GM19239 (cell line): ENCODE data around the gene ACAD10.

Source experiments
- DNase-seq: peaks from one replicate; pipeline ENCODE4 v3.0.0; 2011; ENCODE audit warnings: low spot score; ENCODE audit not compliant: insufficient read length
- FAIRE-seq: peaks from 2 replicates; lab custom pipeline; 2011; peaks lifted over from hg19 to GRCh38; lab: Jason Lieb, UNC

ACAD10 gene

GRCh38 chr12:111768159-111768895, 82.5 kb downstream of the ACAD10 start:
- DNase-seq (no peak), FAIRE-seq (no peak)

- DNase-seq, result no peak
- no peak for FAIRE-seq
Observed at GRCh38 chr12:111769599-111769998, 83.7 kb downstream of the ACAD10 start.

GRCh38 chr12:111773801-111774551, 88.1 kb downstream of the ACAD10 start:
- FAIRE-seq (peak; percentile 84), DNase-seq (no peak)

DNA sequence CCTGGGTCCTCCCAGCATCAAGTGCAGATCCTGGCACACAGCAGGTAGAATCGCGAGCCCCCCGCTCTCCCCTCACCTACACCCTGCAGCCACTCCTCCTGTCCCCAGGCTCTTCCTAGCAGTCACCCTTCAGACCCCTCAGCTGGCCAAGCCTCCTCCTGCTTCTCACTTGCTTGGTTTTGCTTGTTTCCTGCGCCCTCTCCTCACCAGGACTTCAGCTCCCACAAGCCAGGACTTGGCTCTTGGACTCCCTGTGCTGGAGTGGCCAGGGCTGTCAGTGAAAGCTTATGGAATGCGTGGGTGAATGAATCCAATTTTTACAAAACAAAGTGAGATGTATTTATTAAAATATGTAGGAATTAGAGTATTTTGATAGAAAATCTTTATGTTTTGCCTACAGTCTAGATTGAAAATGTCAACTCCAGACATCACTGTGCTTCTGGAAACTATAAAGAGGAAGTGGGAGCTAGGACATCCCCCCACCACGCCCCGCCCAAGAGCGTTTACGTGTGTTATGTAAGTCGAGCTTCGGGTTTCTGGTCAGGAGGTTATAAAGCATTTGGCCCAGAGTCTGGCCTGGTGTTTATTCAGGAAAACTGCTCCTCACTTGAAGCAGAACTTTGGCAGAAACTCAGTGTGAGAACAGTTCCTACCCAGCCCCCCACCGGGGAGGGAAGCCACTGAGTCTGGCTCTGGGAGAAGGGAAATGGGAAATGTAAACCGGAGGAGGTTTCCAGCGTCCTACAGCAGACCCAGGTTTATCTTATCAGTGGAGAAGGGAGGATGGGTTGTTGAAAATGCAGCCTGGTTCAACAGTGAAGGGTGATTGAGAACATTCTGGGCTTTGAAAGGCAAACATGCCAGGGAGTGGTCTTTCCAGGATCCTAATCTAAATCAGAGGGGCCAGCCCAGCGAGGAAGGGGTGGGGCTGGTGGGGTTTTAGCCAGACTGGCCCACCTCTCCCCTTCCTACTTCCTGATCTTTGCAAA, 89.6 kb downstream of the ACAD10 start:
- peak; percentile 48 for DNase-seq
- peak; percentile 82 for FAIRE-seq

- DNase-seq (no peak), FAIRE-seq (no peak)
Observed at GRCh38 chr12:111776836-111777344, 91.0 kb downstream of the ACAD10 start.

DNA sequence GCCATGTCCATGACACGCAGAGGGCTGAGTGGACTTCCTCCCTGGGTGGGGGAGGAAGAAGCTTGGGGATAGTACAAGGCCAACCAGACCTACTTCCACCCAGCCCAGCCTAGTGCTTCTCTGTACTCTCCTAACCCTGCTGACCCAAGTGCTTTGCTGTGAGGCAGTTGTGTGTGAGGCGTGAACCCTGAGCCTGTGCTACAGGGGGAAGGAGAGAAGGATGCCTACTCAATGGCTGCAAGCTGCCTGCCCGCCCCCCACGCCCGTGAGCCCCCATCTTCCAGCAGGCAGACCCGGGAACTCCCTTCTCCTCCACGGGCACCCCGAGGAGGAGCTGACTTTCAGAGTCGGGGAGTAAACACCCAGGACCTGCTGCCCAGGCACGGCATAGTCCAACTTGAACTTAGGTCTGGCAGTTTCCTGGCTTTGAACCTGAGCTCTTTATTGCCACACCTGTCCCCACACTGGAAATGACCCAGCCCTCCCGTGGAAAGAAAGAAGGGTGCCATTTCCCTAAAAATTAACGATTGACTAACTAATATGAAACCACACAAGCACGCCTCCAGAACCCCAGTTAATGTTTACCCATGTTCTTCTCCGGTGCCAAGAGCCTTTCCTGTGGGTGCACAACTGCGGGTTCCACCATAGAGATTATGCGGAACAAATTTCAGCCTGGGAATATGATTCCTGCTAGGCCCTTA, 91.6 kb downstream of the ACAD10 start:
- no peak for DNase-seq

DNA sequence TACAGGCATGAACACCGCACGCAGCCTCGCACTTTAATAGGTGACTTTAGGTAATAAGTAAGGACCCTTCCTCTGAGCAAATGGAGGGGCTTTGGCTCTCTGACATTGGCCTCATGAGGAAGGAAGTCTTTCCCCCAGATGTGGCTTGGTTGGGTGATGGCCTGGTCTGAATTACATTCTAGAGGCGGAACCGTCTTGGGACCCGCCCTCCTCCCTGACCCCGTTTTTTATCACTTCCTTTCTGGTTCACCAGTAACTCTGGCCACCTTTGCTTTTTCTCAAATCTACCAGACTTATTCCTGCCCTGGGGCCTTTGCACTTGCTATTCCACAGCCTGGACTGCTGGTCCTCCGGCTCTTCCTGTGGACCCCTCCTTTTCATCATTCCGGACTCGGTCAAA, 94.3 kb downstream of the ACAD10 start:
- DNase-seq, result no peak
- FAIRE-seq, result no peak

More for the DNA sequence above, 91.6 kb downstream of the ACAD10 start:
- FAIRE-seq, result peak; percentile 94

DNA sequence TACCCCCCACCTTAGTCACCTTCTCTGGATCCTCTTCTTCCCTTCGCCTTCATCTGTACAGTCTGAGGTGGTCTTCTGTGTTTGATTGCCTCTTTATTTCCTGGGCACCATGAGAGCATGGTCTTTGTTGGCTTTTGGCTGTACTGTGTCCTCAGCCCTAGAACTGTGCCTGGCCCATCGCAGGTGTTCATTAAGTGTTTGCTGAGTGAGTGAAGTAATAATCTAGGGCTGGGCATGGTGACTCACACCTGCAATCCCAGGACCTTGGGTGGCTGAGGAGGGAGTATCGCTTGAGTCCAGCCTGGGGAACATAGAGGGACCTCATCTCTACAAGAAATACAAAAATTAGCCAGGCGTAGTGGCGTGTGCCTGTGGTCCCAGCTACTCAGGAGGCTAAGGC, 94.8 kb downstream of the ACAD10 start:
- DNase-seq (no peak), FAIRE-seq (no peak)

DNA sequence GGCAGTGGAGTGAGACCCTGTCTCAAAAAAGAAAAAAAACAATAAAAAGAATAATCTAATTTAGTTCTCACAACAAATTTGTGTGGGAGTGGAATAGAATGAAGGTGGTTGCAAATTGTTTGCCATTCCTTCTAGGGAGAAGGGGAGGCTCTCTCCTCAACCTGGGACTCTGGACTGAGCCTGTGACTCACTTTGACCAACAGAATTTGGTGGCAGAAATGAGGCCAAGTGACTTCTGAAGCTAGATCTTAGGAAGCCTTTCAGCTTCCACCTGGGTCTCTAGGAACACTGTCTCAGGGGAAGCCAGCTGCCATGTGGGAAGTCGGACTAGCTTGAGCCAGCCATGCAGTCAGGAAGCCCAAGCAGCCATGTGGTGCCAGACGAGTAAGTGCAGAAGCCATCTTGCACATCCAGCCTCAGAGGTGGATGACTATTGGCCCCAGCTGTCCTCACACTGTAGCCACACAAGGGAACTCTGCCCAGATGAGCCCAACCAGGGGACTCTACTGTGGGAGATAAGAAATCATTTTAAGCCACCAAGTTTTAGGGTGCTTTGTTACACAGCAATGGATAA, 95.3 kb downstream of the ACAD10 start:
- FAIRE-seq (no peak), DNase-seq (no peak)

DNA sequence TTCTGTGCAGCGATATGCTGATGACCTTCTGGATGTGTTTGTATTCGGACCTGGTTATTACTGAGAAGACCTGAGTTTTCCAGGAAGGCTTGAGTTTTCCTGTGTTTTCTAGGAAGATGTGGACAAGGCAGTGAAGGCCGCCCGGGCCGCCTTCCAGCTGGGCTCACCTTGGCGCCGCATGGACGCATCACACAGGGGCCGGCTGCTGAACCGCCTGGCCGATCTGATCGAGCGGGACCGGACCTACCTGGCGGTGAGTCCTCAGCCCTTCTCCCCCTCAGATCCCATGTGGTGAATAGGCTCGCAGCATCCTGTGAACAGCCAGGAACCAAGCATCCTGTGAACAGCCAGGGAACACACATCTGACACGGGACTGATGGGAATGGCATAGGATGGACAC, 97.2 kb downstream of the ACAD10 start:
- DNase-seq (no peak), FAIRE-seq (no peak)

- DNase-seq (no peak), FAIRE-seq (no peak)
Observed at GRCh38 chr12:111784953-111785352, 99.1 kb downstream of the ACAD10 start.

- no peak for FAIRE-seq
- DNase-seq, result no peak
Observed at GRCh38 chr12:111785651-111786050, 99.8 kb downstream of the ACAD10 start.

DNA sequence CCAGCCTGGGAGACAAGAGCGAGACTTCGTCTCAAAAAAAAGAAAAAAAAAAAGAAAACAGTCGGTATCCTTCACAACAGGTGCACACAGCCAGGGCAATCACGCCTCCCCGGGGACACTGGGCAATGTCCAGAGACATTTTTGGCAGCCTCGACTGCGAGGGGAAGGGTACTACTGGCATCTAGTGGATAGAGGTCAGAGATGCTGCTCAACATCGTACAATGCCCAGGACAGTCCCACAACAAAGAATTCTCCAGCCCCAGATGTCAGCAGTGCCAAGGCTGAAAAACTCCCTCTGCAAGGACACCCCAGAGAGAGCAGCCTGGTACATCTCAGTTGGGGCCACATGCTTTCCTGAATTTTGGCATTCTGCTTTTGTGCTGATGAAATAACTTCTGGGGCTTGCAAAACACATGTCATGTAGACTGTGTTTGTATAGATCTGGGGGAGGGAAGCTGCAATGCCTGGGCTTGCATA, 102.4 kb downstream of the ACAD10 start:
- no peak for FAIRE-seq
- DNase-seq, result no peak

GRCh38 chr12:111789779-111790178, 103.9 kb downstream of the ACAD10 start:
- DNase-seq, result no peak
- FAIRE-seq, result no peak

DNA sequence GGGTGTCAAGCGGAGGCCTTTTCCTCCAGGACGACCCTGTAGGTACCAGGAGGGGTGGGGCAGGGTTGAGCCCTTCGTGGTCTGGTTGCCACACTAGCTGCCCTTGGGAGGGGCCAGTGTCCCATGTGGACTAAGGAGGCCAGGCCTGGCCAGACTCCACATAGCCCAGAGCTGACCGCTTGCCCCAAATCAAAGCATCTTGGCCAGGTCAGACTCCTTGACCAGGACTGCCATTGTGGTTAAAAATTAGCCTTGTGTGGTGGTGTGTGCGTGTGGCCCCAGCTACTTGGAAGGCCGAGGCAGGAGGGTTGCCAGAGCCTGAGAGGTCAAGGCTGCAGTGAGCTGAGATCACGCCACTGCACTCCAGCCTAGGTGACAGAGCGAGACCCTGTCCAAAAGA, 105.7 kb downstream of the ACAD10 start:
- no peak for DNase-seq
- FAIRE-seq, result no peak

DNA sequence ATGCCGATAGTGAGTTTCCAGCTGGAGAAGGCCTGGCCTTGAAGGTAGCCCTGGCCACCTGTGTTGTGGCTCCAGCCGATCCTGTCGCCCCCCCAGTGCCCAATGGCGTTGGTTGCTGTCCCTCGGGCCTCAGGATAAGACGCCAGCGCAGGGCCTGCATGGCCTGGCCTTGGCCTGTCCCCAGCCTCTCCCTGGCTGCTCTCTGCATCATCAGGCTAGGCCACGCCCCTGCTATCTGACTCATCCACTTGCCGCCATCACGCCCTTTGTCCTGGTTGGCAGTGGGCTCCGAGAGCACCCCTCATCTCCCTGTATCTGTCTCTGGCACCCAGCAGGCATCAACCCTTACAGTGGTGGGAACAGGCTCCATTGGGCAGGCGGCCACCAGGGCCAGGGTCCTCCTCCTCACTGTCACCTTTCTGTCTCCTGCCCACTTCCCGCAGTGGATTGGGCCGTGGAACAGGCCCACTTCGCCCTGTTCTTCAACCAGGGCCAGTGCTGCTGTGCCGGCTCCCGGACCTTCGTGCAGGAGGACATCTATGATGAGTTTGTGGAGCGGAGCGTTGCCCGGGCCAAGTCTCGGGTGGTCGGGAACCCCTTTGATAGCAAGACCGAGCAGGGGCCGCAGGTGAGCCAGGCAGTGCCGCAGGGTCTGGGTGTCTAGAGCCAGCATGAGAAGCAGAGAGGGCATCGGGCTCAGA, 106.5 kb downstream of the ACAD10 start:
- FAIRE-seq, result no peak

GRCh38 chr12:111792856-111793235, 107.0 kb downstream of the ACAD10 start:
- FAIRE-seq (no peak), DNase-seq (no peak)

More for the DNA sequence above, 106.5 kb downstream of the ACAD10 start:
- no peak for DNase-seq

DNA sequence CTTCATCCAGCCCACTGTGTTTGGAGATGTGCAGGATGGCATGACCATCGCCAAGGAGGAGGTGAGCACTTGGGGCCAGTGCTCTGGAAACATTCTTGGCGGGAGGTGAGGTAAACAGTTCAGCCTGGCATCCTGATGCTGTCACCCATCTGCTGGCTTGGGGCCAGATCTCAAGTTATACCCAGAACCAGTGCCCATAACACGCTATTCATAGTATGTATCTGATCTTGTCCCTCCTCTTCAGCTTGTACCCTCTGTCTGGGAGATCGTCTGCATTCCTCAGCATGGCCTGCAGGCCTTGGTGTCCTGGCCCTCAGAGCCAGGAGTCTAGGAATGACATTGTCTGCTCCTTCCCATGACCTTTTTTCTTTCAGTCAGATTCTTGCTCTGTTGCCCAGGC, 112.3 kb downstream of the ACAD10 start:
- FAIRE-seq (no peak), DNase-seq (no peak)

DNA sequence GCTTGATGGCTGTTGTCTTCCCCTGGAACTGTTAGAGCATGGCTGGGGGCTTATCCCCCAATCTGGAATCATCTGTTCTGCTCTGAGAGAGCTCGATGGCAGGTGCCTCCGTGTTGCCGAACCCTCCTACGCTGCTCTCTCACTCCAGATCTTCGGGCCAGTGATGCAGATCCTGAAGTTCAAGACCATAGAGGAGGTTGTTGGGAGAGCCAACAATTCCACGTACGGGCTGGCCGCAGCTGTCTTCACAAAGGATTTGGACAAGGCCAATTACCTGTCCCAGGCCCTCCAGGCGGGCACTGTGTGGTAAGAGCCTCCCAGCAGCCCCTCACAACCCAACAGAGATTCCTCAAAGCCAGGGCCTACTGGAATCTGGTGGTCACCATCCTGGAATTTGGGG, 113.9 kb downstream of the ACAD10 start:
- DNase-seq (no peak), FAIRE-seq (no peak)
